Measurements from ENCODE around the gene SLC7A6OS.

Gene SLC7A6OS

DNA sequence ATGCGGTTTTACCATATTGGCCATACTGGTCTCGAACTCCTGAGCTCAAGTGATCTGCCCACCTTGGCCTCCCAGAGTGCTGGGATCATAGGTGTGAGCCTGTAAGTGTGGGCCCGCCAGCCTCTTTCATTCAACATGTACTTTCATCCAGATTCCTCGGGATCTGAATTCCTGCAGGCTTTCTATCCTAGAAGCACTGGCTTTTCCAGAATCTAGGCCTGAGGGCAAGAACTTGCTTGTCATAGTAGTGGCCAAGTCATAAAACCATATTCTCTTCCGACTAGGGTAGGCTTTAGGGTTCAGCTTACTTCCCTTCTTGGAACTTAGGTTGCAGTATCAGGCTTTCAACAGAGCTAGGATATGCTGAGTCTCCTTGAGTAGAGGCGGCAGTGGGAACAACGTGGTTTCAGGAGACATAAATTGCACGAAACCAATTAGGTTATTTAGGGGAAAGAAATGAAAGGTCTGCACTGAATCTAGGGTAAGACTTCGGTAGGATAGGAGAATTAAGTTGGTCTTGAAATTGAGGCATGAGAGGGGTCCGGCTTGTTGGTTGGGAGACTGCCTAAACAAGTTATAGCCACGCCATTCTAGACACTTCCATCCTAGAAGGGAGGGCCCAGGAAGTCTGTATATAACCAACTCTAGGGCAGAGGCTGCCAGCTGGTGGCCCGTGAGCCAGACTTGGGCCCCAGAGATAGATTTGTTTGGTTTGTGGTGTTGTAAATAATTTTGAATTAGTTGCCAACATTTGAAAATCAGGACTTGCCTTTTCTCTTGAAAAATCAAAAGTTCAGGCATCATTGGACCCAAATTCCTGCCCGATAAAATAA lies 30.8 kb downstream of the SLC7A6OS start:
- DNase-seq (ENCODE audit: low spot score), result no peak

DNA sequence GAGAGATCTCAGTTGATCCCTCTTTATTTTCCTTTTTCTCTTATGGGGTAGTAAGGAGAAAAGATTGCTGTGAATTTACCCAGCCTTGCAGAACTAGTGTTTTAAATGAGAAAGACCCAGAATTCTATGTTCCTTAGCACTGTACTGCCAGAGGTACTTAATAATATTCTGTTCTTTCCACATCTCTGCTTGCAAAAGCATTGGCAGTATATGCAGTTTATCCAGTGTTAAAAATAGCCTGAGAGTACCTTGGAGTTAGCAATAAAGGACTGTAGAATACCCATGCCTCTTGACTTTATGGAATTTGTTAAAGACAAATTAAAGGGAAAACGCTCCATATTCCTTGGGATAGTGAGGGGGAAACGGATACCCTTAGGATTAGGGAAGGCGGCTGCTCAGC lies 34.5 kb downstream of the SLC7A6OS start:
- no peak for DNase-seq (ENCODE audit: low spot score)

DNA sequence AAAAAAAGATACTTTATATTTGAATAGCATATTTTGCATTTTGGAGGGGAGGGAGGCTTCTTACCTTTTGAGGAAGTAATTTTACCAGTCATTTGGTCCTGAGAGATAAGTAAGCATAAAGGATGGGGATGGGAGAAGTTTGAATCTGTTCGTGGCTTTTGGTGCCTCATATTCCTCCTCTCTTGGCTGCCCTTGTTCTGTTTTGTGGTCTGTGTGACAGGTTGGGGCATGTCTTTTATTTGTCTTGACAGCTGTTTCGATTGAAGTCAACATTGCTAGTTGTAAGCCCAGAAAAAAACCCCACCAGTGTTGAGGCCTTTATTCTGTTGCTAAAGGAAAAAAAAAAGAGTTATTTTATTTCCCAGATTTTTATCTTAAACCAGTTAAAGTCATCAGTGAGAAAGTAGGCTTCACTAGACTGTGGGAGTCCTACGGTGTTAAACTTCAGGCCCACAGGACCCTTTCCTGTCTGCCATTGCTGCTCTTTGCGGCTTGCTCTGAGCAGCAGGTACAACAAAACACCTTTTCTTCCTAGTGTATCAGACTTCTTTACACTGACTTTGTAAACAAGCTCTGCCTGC lies 35.0 kb downstream of the SLC7A6OS start:
- DNase-seq (ENCODE audit: low spot score), result no peak

DNA sequence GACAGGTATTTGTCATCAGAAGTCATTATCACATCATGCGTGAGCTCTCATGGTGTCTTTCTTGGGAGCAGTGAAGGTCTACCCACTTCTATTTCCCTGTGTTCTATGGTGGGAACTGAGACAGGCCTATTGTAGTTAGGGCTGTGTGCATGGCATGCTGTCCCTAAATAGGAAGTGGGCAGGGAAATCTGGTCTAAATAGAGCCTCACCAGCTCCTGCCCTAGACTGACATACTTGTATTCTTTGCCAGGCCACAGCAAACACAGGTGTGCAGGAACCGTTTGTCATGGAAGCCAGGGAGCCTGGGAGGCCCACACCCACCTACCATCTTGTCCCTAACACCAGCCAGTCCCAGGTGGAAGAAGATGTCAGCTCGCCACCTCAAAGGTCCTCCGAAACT lies 36.3 kb downstream of the SLC7A6OS start:
- DNase-seq (ENCODE audit: low spot score), result no peak

DNA sequence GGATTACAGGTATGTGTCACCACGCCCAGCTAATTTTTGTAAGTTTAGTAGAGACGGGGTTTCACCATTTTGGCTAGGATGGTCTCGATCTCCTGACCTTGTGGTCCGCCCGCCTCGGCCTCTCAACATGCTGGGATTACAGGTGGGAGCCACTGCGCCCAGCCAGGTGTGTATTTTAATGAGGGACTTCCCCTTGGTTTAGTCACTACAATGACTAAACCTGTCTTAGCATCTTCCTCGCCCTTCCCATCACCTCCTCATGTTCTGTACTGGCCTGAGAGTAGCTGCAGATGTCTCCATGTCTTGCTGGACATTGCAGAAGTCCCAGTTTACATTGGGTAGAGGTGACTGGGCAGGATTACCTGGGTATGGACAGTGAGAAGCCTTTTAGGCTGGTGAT lies 36.9 kb downstream of the SLC7A6OS start:
- no peak for DNase-seq (ENCODE audit: low spot score)

DNA sequence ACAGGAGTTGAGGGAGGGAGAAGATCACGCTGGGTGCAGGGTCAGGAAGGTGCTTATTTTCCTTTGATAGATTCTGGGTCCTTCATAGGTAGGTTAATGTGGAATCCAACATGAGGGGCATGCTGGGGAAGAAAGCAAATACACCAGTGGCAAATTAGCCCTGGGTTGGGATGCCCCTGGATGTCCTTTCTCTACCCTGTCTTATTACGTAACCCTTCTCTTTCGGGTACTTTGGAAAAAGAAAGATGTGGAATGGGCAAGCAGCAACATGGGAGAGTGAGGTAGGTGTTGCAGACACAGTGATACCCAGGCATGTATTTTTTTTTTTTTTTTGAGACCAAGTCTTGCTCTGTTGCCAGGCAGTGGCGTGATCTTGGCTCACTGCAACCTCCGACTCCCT lies 37.3 kb downstream of the SLC7A6OS start:
- DNase-seq (ENCODE audit: low spot score), result no peak

DNA sequence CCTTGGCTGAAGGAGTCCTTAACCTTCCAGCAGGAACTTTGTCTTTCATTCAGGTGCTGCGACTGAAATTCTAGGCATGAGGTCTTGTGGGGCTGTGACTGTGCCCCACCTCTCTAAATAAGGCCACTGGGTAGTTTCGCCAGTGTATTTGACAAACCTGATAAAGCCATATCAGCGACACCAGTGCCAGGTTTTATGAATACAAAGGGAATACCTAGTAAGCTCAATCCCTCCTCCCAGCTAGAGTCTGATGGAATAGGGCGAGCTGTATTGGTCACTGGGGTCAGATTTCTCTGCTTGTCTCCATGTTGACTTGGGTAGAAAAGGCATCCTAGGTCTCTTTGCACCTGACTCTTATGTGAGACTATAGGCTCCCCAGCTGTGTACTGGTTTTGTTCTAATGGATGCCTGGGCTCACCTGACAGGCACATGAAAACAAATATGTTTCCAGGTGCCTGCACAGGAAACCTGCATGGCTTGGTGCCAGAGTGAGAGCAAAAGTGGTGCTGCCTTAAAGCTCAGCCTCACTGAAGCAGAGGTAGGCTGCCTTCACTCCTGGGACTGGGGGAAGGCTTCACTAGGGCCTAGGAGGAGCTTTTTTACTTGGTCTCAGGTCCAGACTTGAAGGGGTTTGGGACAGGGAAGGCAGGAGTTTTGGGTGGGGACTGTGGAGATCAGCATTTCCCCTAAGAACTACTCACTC lies 38.1 kb downstream of the SLC7A6OS start:
- DNase-seq (ENCODE audit: low spot score), result no peak

DNA sequence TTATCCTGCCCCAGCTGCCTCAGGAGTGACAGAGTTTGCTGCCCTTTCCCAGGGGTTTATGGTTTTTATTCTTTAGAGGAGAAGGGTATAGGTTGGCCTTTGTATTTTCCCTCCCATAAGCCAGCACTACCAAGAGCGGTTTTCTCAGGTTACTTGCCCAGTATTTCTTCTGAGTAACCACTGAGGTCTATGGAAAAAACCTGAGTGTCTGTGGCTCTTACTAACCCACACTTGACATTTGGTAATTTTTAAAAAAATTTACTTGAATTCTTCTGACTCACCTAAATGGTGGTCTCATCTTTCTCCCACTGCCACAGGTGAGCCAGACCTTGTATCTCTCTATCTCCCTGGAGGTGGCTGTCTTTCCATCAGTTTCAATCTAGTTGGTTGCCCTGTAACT lies 40.4 kb downstream of the SLC7A6OS start:
- DNase-seq (ENCODE audit: low spot score), result no peak

DNA sequence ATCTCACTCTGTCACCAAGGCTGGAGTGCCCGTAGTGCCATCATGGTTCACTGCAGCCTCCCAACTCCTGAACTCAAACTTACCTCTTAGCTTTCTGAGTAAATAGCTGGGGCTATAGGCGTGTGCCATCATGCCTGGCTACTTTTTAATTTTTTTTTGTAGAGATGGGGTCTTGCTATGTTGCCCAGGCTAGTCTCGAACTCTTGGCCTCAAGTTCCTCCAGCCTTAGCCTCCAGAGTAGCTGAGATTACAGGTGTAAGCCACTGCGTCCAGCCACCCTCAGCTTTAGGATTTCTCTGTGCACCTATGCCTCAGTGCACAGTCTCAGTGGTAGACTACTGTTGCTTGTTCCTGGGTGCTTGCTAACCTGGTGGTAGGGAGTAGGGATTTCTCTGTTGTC lies 41.0 kb downstream of the SLC7A6OS start:
- DNase-seq (ENCODE audit: low spot score), result no peak

DNA sequence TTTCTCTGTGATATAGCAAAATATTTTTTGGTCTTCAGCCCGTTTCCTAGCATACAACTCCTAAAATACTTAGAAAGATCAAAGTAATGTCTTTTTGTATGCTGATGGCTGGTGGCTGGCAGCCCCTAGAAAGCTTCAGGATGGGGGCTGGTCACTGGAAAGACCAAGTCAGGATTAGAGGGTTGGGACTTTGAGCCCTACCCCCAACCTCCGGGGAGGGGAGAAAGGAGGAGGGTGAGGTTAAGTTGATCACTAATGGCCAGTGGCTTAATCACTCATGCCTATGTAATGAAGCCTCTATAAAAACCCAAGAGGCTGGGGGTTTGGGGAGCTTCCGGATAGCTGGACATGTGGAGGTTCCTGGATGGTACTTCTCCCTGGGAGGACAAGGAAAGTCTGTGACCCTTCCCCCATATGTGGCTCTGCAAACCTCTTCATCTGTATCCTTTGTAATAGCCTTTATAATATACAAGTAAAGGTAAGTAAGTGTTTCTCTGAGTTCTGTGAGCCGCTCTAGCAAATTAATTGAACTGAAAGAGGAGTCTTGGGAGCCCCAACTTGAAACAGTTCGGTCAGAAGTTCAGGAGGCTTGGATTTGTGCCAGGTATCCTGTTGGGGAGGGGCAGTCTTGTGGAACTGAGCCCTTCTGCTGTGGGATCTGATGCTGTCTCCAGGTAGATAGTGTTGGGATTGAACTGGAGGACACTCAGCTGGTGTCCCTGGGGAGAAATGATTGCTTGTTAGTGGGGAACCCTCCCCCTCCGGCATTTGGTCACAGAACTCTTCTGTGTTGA lies 42.9 kb downstream of the SLC7A6OS start:
- DNase-seq (ENCODE audit: low spot score), result no peak

DNA sequence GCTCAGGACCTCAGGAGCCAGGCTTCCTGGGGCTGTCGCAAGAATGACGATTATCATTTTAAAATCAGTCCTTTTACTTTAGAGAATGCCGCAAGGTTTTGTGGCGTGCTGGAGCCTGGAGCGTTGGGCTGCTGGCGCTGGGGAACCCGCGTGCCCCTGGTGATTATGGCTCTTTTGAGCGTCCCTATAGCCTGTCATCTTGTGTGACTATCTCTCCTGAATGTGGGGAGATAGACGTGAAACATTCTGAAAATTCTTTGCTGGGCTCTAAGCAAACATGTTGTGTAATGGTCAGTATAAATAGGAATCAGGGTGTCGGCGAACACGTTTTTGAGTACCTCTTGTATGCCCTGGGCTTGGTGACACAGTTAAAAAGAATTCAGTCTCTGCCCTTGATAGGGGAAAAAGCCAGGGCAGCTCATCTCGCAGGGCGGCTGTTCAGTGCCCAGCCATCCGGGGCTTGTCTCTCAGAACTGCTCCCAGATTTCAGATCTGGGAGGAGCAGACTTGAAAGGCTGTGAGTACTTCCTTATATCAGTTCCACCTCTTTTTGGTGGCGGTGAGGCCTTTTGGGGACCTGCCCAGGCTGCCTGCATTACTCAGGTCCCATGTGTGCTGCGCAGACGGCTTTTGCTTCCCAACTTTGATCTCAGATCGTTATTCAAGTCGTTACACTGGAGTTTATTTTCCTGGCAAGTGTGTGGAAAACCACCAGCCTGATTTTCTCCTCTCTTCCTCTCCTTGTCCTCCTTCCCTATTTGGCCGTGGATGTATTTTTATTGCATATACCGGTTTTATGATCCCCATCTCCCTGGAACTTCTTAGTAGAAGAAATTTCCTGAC lies 45.4 kb downstream of the SLC7A6OS start:
- DNase-seq (ENCODE audit: low spot score), result peak; percentile 67

DNA sequence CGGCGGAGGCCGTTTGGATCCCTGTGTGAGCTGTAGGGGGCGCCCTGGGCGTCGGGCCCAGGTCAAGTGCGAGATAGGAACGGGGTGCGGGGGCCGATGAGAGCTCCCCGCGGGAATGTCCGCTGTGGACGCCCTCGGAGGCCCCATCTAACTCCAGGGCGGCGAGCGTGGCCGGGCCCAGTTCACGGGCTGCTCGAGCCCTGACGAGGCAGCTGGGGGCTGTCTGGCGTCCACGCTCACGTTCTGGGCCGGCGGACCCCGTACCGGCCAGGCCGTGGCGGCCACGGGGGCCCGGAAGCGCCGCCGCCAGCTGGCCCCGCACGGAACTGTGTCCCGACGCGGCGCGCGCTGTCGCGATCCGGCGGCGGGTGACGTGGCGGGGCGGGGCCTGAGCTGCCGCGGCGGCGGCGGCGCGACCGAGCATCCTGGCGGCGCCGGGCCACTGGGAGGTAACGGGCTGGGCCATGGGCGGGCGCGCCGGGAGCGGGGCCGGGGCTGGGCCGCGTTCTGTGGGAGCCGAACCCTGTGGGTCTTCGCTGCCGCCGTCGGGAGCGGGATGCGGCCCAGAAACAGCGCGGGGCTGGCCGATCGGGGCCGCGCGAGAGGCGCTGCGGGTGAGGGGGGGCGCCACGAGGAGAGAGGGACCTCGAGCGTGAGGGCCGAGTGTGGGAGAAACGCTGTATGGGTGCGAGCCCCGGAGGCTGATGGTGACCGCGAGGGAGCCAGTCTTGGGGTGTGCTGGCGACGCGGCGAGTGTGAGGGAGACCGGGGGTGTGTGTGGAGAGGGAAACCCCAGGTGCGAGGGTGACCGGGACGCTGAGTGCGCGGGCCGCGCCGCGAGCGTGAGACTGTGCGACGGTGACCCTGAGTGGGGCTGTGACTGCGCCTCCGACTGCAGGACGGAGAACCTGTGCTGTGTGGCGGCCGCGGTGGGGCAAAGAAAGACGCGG lies 46.3 kb downstream of the SLC7A6OS start, which contains the start of gene SLC7A6:
TSS of gene SLC7A6 (plus strand) at position 399 of the 950 bp plus-strand sequence. CDS start 10,201 bp downstream, outside the sequence.
- peak; percentile 75 for DNase-seq (ENCODE audit: low spot score)

DNA sequence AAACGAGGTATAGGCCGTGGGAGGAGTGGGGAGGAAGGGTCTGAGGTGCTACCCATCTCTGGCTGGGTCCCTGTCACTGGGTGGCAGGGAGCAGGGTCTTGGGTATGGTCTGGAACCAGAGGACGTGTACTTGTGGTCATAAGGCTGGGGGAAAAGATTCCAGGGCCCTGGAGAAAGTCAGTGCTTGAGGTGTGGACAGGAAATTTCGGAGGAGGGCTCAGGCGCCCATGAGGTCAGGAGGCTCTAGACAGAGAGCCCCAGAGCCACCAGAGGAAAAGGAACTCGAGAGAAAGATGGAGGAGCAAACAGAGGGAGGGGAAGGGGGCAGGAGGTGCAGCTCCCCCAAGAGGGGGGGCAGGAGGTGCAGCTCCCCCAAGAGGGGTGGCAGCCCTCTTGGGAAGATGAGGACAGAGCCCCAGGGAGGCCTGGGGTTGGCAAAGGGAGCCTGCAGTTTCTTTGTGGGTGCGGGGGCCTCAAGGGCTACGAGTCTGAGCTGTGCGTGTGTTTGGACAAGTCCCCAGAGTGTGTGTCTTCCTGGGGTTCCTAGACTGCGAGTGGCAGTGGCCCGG lies 47.1 kb downstream of the SLC7A6OS start:
- no peak for DNase-seq (ENCODE audit: low spot score)

DNA sequence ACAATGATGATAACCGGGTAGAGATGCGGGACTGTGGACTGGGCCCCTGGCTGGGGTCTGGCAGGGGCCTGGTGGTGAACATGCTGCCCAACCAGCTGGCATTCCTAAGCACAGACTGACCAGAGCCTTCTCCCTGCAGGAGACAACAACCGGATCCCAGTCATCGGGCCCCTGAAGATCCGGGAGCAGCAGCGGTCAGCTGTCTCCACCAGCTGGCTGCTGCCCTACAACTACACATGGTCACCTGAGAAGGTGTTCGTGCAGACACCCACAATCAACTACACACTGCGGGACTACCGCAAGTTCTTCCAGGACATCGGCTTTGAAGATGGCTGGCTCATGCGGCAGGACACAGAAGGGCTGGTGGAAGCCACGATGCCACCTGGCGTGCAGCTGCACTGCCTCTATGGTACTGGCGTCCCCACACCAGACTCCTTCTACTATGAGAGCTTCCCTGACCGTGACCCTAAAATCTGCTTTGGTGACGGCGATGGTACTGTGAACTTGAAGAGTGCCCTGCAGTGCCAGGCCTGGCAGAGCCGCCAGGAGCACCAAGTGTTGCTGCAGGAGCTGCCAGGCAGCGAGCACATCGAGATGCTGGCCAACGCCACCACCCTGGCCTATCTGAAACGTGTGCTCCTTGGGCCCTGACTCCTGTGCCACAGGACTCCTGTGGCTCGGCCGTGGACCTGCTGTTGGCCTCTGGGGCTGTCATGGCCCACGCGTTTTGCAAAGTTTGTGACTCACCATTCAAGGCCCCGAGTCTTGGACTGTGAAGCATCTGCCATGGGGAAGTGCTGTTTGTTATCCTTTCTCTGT lies 51.5 kb downstream of the SLC7A6OS start:
- DNase-seq (ENCODE audit: low spot score), result no peak

DNA sequence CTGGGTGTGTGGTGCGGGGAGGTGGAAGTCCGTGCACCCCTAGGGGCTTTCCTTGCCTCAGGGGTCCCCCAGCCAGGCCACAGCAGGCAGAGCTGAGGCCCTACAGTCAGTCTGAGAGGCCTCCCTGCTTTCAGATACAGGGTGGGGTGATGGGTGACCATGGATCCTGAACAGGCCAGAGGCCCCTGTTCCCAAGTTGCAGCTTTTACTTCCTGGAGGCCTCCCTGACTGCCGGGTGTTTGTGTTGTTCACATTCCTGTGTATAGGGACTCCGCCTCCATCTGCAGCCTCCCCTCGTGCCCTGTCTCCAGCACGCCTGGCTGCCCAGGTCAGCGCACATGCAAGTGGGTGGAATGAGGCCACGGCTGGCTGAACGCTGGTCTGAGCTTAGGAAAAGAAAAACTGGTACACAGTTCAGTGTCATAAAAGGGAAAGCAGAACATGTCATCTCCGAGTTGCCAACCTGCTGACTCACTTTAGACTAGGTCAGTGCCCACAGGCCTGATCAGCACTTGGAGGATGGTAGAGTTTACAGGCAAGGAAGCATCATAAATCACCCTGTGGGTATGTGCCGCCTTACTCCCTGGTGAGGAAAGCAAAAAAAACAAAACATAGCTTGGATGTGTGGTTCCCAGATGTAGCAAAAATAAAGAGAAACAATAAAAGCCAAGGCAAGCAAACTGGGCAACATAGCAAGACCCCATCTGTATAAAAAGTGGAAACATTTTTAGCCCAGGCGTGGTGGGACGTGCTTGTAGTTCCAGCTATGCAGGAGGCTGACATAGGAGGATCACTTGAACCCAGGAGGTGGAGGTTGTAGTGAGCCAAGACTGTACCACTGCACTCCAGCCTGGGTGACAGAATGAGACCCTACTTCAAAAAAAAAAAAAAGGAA lies 52.6 kb downstream of the SLC7A6OS start:
- no peak for DNase-seq (ENCODE audit: low spot score)

DNA sequence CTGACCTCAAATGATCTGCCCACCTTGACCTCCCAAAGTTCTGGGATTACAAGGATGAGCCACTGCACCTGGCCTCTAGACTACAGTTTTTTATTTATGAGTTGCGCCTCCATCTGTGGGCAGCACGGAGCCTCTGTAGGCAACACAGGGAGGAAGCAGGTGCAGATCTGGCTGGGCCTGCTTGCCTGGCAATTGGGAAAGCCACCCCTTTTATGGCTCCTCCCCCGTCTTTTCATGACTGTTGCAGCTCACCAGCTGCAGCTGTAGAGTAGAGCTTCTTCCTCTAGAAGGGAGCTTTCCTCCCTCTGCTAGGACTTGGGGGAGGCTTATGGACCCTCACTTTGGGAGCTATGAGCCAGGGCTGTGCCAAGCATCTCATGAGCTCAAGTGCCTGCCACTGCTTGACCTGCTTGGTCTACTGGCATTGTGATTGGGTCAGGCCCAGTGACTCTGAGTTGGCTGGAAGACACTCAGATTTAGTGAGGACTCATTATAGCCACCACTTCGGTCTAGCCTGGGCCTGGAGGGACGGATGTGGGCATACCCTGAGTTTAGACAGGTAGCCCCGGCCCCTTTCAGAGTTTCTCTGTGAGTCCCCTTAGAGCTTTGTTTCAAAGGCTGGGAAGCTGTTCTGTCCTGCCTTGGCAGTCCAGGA lies 53.4 kb downstream of the SLC7A6OS start:
- DNase-seq (ENCODE audit: low spot score), result no peak

DNA sequence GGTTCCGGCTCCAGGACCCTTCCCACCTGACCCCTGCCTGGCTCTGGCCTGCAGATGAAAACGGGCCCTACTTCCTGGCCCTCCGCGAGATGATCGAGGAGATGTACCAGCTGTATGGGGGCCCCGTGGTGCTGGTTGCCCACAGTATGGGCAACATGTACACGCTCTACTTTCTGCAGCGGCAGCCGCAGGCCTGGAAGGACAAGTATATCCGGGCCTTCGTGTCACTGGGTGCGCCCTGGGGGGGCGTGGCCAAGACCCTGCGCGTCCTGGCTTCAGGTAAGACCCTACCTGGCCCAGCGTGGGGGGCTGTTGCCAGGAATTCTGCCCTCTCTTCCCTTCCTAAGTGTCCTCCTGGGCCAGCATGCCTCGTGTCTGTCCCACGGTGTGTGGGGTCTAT lies 55.0 kb downstream of the SLC7A6OS start:
- DNase-seq (ENCODE audit: low spot score), result no peak

Measured in kidney capillary endothelial cell (primary cell).